ENCODE data around the gene MYT1.

GRCh38 chr20:64238115-64238825 is 74.0 kb downstream of the MYT1 start:
- TF ChIP-seq, protein P1, sequence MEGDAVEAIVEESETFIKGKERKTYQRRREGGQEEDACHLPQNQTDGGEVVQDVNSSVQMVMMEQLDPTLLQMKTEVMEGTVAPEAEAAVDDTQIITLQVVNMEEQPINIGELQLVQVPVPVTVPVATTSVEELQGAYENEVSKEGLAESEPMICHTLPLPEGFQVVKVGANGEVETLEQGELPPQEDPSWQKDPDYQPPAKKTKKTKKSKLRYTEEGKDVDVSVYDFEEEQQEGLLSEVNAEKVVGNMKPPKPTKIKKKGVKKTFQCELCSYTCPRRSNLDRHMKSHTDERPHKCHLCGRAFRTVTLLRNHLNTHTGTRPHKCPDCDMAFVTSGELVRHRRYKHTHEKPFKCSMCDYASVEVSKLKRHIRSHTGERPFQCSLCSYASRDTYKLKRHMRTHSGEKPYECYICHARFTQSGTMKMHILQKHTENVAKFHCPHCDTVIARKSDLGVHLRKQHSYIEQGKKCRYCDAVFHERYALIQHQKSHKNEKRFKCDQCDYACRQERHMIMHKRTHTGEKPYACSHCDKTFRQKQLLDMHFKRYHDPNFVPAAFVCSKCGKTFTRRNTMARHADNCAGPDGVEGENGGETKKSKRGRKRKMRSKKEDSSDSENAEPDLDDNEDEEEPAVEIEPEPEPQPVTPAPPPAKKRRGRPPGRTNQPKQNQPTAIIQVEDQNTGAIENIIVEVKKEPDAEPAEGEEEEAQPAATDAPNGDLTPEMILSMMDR (IDR thresholded peaks at IDR 0.05 in 2 of 3, conservative IDR thresholded peaks at IDR 0.05 in 1 of 3; ENCODE audit: borderline replicate concordance in 1 of 3, insufficient read depth in 1 of 3, low read depth in 2 of 3, low read length in 2 of 3), result no peak
- TF ChIP-seq YY1 (IDR thresholded peaks at IDR 0.05; ENCODE audit: extremely low read depth, insufficient replicate concordance, low read depth, low read length), result no peak
- no peak for TF ChIP-seq MAX (IDR thresholded peaks at IDR 0.05)
- TF ChIP-seq POLR2A (IDR thresholded peaks at IDR 0.05; ENCODE audit: borderline replicate concordance, extremely low read depth, insufficient read depth, insufficient read length), result no peak
- TF ChIP-seq CEBPB (IDR thresholded peaks at IDR 0.05; ENCODE audit: low read depth), result no peak
- TF ChIP-seq EZH2 (IDR thresholded peaks at IDR 0.05), result no peak
- no peak for TF ChIP-seq REST (IDR thresholded peaks at IDR 0.05; ENCODE audit: low read depth)
- TF ChIP-seq TCF7L2 (IDR thresholded peaks at IDR 0.05; ENCODE audit: borderline replicate concordance, extremely low read depth, insufficient read depth, insufficient read length), result no peak
- no peak for TF ChIP-seq FOSL1 (IDR thresholded peaks at IDR 0.05; ENCODE audit: low read depth)

Measured in HCT116 (cell line).